ENCODE data around the gene SET.

SET gene

GRCh38 chr9:128705051-128705965 lies 16.3 kb downstream of the SET start:
- TF ChIP-seq TEAD4 (IDR thresholded peaks at IDR 0.05) (no peak), EP300 (IDR thresholded peaks at IDR 0.05; ENCODE audit: borderline replicate concordance) (no peak), ZBTB7A (IDR thresholded peaks at IDR 0.05; ENCODE audit: low read depth) (no peak), CREB1 (IDR thresholded peaks at IDR 0.05; ENCODE audit: low read depth) (no peak)

- TF ChIP-seq TEAD4 (IDR thresholded peaks at IDR 0.05) (no peak), TCF12 (IDR thresholded peaks at IDR 0.05; ENCODE audit: low read depth) (no peak), NFIC (IDR thresholded peaks at IDR 0.05) (no peak), EP300 (IDR thresholded peaks at IDR 0.05; ENCODE audit: borderline replicate concordance) (no peak), YY1 (IDR thresholded peaks at IDR 0.05; ENCODE audit: low read depth) (no peak), MAX (IDR thresholded peaks at IDR 0.05) (no peak), CEBPB (IDR thresholded peaks at IDR 0.05) (no peak), EGR1 (IDR thresholded peaks at IDR 0.05) (no peak), RAD21 (IDR thresholded peaks at IDR 0.05; ENCODE audit: low read depth) (no peak), TAF1 (IDR thresholded peaks at IDR 0.05; ENCODE audit: low read depth) (no peak), ZBTB7A (IDR thresholded peaks at IDR 0.05; ENCODE audit: low read depth) (no peak), CREB1 (IDR thresholded peaks at IDR 0.05; ENCODE audit: low read depth) (no peak)
Observed at GRCh38 chr9:128706045-128706444, 17.0 kb downstream of the SET start.

- no peak for TF ChIP-seq YY1 (IDR thresholded peaks at IDR 0.05; ENCODE audit: low read depth)
- no peak for TF ChIP-seq REST (IDR thresholded peaks at IDR 0.05; ENCODE audit: low read depth)
- no peak for TF ChIP-seq CEBPB (IDR thresholded peaks at IDR 0.05)
- no peak for TF ChIP-seq NFIC (IDR thresholded peaks at IDR 0.05)
- TF ChIP-seq USF1 (IDR thresholded peaks at IDR 0.05): no peak
- no peak for TF ChIP-seq RAD21 (IDR thresholded peaks at IDR 0.05; ENCODE audit: low read depth)
- TF ChIP-seq FOXM1 (IDR thresholded peaks at IDR 0.05; ENCODE audit: borderline replicate concordance, low read depth): no peak
- no peak for TF ChIP-seq EGR1 (IDR thresholded peaks at IDR 0.05)
- no peak for TF ChIP-seq ZBTB7A (IDR thresholded peaks at IDR 0.05; ENCODE audit: low read depth)
Observed at GRCh38 chr9:128706671-128707381, 17.8 kb downstream of the SET start.

GRCh38 chr9:128707446-128707845 lies 18.4 kb downstream of the SET start:
- no peak for TF ChIP-seq TCF12 (IDR thresholded peaks at IDR 0.05; ENCODE audit: low read depth)
- TF ChIP-seq REST (IDR thresholded peaks at IDR 0.05; ENCODE audit: low read depth): peak; percentile 18; the same call in 1 of the 2 replicates

GRCh38 chr9:128712451-128713410 lies 23.7 kb downstream of the SET start:
- no peak for TF ChIP-seq ZBTB7A (IDR thresholded peaks at IDR 0.05; ENCODE audit: low read depth)
- TF ChIP-seq MAX (IDR thresholded peaks at IDR 0.05): no peak
- no peak for TF ChIP-seq TAF1 (IDR thresholded peaks at IDR 0.05; ENCODE audit: low read depth)
- TF ChIP-seq EGR1 (IDR thresholded peaks at IDR 0.05): no peak

GRCh38 chr9:128713411-128713780 lies 24.4 kb downstream of the SET start:
- no peak for TF ChIP-seq NFIC (IDR thresholded peaks at IDR 0.05)
- TF ChIP-seq EP300 (IDR thresholded peaks at IDR 0.05; ENCODE audit: borderline replicate concordance): no peak
- no peak for TF ChIP-seq REST (IDR thresholded peaks at IDR 0.05; ENCODE audit: low read depth)
- TF ChIP-seq TAF1 (IDR thresholded peaks at IDR 0.05; ENCODE audit: low read depth): no peak
- TF ChIP-seq USF1 (IDR thresholded peaks at IDR 0.05): no peak
- TF ChIP-seq CREB1 (IDR thresholded peaks at IDR 0.05; ENCODE audit: low read depth): no peak
- no peak for TF ChIP-seq RAD21 (IDR thresholded peaks at IDR 0.05; ENCODE audit: low read depth)
- TF ChIP-seq FOXM1 (IDR thresholded peaks at IDR 0.05; ENCODE audit: borderline replicate concordance, low read depth): no peak
- TF ChIP-seq EGR1 (IDR thresholded peaks at IDR 0.05): no peak
- no peak for TF ChIP-seq ZBTB7A (IDR thresholded peaks at IDR 0.05; ENCODE audit: low read depth)
- TF ChIP-seq TEAD4 (IDR thresholded peaks at IDR 0.05): no peak
- TF ChIP-seq TCF12 (IDR thresholded peaks at IDR 0.05; ENCODE audit: low read depth): no peak
- TF ChIP-seq YY1 (IDR thresholded peaks at IDR 0.05; ENCODE audit: low read depth): no peak
- TF ChIP-seq CEBPB (IDR thresholded peaks at IDR 0.05): no peak
- TF ChIP-seq MAX (IDR thresholded peaks at IDR 0.05): no peak
